ENCODE results near the gene GALNT1.

DNA sequence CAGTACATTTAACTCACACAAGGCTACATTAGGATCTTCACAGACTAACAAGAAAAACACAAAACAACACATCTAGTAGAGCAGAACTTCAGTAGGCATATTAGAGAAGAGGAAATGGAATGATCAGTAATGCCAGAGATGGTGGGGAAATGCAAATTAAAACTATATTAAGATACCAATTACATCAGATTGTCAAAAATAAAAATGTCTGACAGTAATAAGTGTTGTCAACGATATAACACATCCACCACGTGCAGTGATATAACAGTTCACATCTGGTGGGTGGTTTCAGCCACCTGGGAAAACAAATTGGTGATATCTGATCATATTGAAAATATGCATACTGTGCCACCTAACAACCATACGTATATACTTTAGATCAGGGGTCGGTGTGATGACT, 59.9 kb downstream of the GALNT1 start:
- TF ChIP-seq, protein P1, sequence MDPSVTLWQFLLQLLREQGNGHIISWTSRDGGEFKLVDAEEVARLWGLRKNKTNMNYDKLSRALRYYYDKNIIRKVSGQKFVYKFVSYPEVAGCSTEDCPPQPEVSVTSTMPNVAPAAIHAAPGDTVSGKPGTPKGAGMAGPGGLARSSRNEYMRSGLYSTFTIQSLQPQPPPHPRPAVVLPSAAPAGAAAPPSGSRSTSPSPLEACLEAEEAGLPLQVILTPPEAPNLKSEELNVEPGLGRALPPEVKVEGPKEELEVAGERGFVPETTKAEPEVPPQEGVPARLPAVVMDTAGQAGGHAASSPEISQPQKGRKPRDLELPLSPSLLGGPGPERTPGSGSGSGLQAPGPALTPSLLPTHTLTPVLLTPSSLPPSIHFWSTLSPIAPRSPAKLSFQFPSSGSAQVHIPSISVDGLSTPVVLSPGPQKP (IDR thresholded peaks at IDR 0.05; ENCODE audit: borderline replicate concordance, low read depth, low read length), result no peak
- TF ChIP-seq, protein P2, sequence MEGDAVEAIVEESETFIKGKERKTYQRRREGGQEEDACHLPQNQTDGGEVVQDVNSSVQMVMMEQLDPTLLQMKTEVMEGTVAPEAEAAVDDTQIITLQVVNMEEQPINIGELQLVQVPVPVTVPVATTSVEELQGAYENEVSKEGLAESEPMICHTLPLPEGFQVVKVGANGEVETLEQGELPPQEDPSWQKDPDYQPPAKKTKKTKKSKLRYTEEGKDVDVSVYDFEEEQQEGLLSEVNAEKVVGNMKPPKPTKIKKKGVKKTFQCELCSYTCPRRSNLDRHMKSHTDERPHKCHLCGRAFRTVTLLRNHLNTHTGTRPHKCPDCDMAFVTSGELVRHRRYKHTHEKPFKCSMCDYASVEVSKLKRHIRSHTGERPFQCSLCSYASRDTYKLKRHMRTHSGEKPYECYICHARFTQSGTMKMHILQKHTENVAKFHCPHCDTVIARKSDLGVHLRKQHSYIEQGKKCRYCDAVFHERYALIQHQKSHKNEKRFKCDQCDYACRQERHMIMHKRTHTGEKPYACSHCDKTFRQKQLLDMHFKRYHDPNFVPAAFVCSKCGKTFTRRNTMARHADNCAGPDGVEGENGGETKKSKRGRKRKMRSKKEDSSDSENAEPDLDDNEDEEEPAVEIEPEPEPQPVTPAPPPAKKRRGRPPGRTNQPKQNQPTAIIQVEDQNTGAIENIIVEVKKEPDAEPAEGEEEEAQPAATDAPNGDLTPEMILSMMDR (conservative IDR thresholded peaks at IDR 0.05; ENCODE audit: low read depth, low read length), result no peak
- no peak for TF ChIP-seq CEBPB (IDR thresholded peaks at IDR 0.05; ENCODE audit: low read depth, low read length)
